Midbrain (tissue), 1 donor: ENCODE results near the gene SPDYE2.
"Not testable (repeated sequence)": the region's sequence is repeated elsewhere in the genome, so short reads cannot be mapped to it uniquely, and the experiment has no call there.

Experiments used
- DNase-seq: peaks from one replicate; lab custom pipeline; 2025; lab: John Stamatoyannopoulos, UW

The SPDYE2 gene

DNA sequence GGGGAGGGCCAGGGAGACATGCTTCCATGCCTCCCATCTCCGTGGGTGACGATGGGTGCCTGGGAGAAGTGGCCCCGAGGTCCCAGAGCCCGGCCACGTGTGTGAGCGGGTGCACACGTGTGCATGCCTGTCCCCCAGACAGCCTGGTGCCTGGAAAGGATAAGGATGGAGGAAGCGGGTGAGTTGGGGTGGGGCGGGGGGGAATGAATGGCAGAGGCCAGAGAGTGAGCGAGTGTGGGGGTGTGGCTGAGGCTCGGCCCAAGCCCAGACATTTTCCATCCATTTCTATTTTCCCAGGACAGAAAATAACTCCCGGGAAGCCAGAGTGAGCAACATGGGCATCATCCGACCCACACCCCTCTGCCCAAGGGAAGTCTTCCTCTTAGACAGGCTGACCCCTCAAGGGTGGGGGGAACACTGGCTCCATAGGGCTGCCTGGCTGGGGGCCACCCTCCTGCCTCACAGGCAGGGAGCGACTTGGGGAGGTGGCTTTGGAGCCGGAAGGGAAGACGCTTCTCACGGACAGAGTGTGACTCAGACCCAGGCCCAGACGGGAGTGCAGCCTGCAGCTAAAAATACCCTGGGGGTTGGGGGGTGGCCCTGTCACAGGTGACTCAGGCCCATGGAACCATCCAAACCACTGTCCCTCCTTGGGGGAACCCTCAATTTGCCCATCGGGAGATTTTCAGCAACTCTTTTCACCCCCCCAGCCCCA lies 53.6 kb downstream of the SPDYE2 start:
- not testable (repeated sequence) for DNase-seq

DNA sequence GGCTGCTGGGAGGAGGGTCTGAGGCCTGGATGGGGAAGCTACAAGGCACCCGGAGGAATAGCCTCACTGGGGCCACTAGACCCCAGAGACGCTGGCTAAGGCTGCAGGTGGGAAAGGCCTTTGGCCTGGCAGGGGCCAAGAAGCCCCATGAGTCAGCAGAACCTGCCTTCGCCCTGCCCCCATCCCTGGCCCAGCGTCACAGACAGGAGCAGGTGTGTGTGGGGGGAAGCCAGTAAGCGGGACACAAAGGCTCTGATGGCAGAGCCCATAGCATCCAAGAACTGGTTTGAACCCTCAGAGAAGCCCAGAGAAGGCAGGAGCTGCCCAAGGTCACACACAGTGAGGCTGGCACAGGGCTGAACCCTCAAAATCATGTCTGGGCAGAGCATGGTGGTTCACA lies 55.8 kb downstream of the SPDYE2 start:
- DNase-seq, result not testable (repeated sequence)

DNA sequence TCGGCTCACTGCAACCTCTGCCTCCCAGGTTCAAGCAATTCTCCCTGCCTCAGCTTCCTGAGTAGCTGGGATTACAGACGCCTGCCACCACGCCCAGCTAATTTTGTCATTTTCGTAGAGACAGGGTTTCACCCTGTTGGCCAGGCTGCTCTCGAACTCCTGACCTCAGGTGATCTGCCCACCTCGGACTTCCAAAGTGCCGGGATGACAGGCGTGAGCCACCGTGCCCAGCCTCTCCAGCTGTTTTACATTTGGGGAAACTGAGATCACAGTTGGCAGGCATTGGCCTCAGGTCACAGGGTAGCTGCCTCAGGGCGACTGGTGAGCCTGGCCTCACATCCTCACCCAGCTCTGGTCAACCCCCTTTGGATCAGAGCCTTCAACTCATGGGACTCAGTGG lies 58.7 kb downstream of the SPDYE2 start:
- not testable (repeated sequence) for DNase-seq

DNA sequence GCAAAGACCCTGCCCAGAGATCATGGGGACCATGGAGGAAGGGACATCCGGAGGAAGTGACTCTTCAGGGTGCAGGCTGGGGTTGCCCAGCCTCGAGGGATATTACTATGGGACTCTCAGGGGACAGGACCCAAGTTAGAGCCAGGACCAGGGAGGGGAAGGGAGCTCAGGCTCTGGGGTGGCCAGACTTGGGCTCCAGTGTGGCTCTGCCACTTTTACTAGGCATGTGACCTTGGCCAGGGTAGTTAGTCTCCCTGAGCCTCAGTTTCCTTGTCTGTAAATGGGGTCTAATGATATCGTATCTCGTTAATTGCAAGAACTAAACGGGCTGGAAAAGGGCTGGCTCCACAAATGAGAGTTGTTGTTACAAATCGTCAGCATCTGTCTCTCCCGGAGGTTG lies 59.4 kb downstream of the SPDYE2 start:
- DNase-seq, result not testable (repeated sequence)

DNA sequence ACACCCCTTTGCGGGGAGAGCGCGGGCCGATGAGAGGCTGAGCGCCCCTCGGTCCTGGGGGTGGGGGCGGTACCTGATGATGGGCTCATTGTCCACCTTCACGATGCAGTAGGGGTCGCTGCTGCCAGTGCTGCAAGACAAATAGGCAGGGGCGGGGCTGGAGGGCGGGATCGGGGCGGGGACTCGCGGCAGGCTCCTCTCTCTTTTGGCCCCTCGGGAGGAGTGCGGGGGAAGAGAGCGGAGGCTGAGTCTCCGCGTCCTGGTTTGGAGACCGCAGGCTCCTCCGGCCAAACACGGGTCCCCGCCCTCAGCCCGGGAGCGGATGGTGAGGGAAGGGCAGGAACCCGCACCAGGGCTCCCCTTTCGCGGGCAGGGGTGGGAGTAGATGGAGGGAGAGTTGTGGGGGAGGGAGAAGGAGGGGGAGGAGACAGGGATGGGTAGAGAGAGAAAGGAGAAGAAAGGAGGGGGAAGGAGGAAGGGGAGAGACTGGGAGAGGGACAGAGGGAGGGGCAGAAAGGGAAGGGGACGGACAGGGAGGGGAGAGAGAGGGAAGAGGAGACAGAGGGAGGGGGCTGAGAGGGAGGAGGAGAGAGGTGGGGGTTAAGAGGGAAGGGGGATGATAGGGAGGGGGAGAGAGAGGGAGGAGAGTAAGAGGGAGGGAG lies 60.1 kb downstream of the SPDYE2 start:
- not testable (repeated sequence) for DNase-seq

DNA sequence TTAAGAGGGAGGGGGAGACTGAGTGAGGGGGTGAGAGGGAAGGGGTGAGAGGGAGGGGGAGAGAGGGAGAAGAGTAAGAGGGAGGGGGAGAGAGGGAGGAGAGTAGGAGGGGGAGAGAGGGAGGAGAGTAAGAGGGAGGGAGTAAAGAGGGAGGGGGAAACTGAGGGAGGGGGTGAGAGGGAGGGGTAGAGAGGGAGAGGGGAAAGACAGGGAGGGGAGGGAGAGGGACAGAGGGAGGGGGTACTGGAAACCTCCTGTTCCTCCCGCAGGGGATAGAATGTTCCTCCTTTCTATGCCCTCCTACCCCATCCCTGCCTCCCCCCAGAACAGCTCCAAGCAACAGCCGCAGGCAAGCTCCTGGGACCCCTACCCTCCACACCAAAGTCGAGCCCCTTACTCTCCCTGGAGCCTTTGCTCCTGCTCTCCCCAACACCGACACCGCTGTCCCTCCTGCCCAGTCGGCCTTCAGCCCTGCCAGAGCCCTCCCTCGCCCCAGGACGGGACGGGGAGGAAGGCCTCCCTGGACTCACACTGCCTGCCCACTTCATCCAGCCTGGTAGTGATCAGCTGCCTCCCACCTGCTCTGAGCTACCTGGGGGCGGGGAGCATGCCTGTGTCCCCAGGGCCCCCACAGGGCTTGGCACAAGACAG lies 60.8 kb downstream of the SPDYE2 start:
- DNase-seq, result not testable (repeated sequence)
